Left kidney (tissue), 2 donors: ENCODE measurements around the gene THADA. TPM values are rescaled to one million over a fixed set of nuclear protein-coding genes. Genes with fewer than 3 reads are reported as not detected.

ENCODE experiments used
- DNase-seq: peaks from one replicate; pipeline ENCODE4 v3.0.0-alpha.2; 2013
- polyA plus RNA-seq: library from polyadenylated mRNA; unstranded; fragments of 120-200 nt; gene quantifications from one replicate; pipeline ENCODE4 v1.2.1, GENCODE V29; 2013; ENCODE audit not compliant: insufficient read length

The THADA gene
- polyA plus RNA-seq, 1 donor, result 41.7 TPM

DNA sequence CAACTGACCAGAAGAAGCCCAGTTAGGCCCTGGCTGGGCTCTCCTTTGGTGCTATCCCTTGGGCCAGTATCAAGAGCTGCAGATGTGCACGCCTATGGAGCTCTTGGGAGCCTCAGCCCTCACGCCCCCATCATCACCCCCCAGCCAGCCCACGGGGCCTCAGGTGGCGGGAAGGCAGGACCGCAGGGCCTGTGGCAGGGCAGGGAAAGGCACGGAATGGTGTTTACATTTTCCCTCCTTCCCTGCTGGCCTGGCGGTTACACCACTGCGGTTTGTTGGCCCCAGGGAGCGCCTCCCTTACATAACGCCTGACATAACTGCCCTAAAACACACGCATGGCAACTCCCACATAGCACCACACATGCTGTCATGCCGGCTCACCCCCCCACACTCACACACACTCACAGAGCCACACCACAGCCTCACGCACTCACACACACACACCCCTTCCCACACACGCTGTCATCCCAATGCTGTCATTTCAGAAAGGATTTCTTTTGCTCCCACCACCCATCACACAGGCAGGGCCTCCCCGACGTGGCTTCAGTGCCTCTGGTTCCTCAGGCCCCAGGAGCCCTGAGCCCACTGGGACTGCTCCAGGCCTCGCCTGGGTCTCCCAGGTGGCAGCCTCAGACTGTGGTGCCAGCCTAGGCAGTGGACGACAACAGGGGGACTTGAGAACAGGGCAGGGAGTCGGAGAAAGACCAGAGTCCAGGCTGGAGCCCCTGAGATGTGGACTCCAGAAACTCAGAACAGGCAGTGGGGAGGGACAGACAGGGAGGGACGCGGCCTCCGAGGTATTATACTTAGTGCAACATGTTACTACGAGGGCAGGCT, 385.2 kb downstream of the THADA start:
- DNase-seq, result no peak

DNA sequence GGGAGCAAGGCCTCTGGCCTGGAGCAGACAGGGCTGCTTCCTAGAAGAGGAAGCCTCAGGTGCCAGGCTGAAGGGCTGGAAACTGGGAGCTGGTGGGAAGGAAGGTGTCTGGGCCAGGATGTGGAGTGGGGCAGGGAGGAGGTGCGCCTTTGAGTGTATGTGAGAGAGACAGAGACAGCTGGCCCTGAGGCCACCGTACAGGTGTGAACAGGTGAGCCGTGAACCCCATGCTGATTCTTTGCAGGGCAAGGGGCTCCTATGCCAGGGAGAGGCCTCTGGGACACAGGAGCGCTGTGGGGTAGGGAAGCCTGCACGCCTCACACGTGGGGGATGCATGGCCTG, 385.7 kb downstream of the THADA start:
- DNase-seq, result no peak

DNA sequence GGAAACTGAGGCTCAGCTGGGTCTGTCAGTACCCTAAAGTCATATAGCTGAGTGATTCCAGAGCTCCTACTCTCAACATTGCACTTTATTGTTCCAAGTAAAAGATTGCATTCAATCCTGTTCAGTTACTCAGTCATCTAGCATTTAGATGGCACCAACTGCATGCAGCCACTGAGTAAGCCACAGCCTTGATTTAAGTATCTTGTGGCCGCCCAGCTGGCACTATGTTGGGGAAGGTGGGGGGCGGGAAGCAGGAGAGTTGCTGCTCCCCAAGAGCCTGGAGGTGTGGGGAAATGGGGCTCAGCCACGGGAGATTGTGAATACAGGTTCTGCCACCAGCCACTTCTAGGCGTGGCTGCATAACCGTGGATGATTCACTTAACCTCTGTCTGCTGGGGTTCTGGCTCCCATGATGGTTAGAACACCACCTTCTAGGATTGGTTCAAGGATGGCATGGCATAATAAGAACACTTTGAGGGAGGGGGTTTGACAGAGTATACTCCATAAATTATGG, 386.6 kb downstream of the THADA start:
- no peak for DNase-seq

DNA sequence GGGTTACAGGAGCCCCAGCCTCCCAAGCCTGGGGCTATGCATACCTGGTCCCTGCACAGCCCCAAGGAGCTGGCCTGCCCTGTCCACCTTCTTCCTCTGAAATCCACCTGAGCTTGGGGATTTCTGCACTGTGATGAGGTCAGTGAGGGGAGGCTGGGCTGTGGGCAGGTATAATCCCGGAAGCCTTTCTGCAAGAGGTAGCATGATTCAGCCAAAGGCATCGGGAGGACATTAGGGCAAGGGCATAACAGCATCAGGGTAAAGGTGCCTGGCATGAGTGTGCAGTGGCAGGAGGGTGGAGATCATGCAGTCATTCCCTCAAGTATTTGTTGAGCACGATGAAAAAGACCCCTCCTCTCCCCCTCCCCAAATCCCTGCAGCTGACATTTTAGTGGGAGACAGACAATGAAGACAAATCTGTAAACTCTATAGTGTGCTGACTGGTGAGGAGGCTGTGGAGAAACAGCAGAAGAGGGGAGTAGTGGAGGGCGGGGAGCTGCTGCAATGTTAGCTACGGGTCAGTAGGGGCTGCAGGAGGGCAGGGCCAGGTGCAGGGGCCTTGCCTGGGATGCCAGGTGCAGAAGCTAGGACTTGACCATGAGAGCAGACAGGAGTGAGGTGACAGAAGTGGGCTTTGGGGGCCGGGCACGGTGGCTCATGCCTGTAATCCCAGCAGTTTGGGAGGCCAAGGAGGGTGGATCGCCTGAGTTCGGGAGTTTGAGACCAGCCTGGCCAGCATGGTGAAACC, 388.1 kb downstream of the THADA start:
- DNase-seq, result no peak

DNA sequence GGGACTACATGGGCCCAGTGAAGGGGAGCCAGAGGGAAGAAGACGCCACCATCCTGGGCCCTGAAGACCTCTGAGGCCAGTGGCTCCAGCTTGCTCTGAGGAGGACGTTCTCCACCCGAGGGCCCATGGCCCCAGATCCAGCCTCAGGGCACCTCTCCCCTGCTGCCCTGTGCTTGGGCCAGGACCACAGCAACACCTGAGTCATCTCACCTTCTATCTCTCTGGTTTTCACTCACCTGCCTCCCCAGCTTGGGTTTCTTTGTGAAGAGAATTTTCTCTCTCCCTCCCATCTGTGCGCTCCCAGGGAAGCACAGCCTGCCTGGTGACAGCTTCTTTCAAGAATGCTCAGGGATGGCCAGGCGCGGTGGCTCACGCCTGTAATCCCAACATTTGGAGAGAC, 389.2 kb downstream of the THADA start:
- no peak for DNase-seq

DNA sequence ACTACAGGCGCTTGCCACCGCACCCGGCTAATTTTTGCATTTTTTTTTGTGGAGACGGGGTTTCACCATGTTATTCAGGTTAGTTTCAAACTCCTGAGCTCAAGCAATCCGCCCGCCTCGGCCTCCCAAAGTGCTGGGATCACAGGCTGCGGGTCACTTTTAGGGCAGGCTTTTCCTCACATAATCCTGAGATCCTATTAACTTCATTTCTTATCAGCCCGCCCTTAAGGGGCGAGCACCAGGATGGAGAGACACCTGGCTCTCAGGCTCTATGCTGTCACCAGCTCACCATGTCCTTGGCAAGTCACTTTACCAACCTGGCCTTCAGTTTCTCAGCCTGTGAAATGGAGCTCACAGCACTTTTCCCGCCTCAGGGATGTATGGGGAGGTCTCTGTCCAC, 392.5 kb downstream of the THADA start:
- DNase-seq, result no peak

DNA sequence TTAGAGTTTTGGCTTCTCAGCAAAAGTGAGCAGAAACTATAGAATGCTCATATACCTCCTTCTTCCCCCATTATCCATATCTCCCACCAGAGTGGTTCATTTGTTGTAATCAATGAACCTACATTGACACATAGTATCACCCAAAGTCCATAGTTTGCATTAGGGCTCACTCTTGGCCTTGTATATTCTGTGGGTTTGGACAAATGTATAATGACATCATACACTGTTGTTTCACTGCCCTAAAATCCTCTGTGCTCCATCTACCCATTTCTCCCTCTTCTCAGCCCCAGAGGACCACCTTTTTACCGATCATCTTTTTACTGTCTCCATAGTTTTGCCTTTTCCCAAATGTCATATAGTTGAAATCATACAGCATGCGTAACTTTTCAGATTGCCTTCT, 393.5 kb downstream of the THADA start:
- DNase-seq, result no peak

DNA sequence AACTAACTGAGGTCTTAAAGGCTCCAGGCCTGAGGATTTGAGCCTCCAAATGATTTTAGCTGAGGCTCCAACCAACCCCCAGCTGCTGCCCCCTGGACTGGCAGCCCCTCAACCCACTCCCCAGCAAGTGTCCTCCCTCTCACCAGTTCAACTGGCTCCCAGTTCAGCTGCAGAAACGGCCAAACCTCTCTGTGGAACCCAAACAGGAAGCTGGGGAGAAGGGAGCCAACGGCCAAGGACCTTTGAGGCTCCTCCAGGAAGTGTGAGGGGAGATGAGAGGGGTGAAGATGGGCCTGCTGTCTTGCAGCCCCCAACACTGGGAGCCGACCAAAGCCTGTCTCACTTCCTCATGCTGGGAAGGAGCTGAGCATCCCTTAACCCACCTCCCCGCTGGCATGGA, 394.3 kb downstream of the THADA start:
- no peak for DNase-seq

DNA sequence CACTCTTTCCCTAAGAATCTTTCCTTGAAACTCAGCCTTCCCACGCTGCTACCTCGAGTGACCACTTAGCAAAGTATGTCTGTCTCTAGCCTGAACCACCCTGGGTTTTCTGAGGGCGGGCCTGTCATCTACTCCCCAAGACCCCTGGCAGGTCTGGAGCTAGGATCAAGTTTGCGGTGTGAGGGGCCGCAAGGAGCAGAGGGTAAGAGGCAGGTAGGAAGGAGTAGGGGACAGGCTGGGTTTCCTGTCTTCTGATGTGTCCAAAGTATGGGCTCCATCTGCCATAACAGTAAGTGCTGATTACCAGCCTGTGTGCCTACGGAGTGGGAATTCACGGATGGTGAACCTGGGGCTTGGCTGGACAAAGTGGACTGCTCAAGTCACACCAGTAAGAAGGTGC, 394.8 kb downstream of the THADA start:
- DNase-seq, result no peak

DNA sequence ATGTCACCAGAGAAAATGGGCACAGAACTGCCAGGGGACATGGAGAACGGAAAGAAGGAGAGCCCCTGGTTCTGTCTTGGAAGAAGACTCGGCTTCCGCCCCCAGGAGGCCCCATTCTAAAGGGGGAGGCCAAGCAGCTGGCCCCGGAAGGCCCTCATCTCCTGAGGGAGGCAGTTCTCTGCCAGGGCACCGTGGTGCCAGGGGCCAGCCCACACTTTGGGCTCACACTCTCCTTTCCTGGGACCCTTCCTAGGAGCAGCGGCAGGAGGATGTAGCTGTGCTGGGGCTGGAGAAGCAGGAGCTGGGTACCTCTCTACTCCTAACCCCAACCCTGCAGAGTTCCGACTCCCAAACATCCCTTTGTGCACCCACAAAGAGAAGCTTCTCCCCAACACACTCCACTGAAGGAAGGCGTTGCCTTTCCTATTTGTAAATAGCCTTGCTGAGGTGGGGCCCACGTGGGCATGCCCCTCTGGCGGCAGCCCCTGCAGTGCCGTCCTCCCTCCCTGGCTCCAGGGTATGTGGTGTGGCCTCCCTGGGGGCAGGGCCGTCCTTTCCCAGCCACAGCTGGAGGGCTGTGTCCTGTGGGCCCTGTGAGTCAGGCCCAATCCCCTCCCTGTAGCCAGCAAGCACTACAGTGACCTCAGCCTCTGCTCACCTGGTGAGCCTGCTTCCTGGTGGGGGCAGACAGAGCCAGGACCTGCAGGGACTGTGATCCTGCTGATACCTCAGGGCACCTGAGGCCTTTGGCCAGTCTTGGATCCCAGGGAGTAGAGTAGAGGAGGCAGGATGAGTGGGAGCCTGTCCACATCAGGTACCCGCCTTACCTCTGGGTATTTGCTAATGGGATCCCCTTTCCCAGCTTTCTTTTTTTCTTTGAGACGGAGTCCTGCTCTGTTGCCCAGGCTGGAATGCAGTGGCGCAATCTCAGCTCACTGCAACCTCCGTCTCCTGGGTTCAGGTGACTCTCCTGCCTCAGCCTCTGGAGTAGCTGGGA, 396.0 kb downstream of the THADA start:
- no peak for DNase-seq

DNA sequence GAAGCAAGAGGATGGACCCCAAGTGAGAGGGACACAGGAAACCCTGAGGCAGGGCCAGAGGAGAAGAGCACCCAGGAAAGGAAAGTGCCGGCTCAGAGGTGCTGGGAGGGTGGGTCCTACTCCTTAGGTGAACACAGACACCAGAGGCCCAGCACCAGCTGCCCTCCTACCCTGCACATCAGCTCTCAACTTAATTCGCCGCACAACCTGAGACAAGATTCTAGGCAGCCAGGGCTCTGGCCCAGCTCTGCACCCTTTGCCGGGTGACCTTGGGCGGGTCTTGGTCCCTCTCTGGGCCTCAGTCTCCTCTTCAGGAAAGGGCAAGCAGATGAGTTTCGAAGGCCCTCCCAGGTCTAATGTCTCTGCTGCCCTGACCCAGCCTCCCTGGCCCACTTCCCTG, 397.6 kb downstream of the THADA start:
- no peak for DNase-seq

DNA sequence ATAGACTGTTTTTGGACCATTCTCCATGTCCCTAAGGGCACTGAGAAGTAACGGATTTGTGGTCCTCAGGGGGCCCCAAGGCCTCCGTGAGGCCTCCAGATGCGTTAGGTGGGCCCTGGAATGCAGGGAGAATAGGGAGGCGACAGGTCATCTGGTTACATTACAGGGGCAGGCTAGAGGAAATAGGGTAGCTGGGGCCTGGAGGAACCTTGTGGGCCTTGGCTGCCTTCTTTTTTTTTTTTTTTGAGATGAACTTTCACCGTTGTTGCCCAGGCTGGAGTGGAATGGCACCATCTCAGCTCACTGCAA, 398.3 kb downstream of the THADA start:
- DNase-seq, result no peak

DNA sequence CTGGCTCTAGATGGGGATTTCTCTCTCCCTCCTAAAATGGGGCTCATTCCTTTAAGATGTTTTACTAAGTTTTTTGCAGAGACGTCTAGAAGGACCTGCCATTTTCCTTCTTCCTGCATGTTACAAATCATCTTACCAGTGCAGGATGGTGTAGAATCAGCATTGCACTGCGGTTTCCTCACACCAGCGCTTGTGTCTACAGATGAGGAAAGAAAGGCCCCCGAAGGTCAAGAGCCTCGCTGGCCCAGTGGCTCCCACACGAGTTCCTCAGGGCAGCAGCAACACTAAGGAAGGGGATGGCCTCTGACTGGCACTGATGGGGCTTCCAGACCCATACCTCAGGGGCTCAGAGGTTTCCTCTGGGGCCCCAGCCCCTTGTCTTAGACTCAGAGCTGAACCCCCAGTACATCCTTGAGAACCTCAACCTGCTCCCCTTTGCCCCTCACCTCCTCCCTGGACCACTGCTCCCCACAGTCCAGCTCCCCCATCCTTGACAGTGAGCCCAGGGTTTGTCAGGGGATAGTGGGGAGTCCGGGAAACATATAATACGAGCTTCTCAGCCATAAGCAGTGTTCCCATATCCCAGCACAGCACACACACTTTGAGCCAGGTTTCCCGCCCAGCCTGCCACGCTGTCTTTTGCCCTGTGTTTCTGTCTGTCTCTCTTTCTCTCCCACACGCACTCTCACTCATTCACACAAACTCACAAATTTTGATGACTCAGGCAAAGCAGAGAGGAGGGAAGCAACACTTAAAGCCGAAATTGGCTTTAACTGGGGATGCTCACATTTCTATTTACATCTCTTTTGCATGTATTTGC, 398.9 kb downstream of the THADA start:
- no peak for DNase-seq

DNA sequence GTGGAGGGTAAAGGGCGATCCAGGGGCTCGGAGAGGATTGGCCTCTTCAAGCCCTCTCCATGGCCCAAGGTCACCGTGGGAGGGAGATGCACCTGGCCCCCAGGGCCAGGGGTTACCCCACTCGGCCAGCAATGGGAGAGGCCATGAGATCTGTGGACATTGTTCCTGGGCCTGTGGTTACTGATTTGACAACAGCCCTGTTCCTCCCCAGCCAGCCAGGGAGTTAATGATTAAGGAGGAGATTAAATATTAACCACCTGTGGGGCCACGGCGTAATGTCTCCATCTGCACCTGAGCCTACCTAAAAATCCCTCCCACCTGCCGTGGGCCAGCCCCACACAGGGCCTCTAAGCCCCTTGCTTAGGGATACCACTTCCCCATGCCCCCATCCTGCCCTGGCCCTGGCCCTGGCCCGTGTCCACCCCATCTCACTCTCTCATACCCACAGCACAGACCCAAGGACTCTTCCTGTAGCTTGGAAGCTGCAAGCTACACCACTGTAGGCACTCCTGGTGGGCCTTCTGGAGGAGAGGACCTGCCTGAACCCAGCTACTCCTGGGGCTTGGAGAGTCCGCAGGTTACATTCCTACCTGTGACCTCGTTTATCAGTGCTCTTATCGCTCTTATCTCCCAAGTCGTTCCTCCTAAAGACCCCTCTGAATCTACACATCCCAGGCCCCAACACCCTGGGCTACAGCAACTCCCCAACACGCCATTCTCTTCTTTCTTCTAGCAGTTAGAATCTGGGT, 401.5 kb downstream of the THADA start:
- peak; percentile 79 for DNase-seq

DNA sequence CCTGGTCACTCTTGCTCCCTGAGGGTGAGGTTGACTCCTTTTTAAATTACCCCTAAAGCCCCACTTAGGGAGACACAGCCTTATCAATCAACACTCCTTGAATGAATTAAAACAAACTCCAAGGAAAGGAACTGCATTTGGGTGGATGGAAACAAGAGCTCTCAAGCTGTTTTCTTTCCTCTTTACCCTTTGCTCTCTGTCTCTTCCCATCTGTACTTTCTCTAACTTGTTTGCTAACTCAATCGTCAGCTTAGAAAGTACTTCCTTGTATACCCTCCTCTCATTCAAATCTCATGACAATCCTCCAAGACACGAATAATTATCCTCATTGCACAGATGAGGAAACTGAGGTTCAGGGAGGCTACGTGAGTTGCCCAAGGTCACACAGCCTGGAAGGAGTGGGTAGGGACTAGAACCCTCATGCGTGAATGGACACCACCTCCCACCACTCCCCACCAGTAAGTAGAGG, 402.2 kb downstream of the THADA start:
- DNase-seq, result no peak

DNA sequence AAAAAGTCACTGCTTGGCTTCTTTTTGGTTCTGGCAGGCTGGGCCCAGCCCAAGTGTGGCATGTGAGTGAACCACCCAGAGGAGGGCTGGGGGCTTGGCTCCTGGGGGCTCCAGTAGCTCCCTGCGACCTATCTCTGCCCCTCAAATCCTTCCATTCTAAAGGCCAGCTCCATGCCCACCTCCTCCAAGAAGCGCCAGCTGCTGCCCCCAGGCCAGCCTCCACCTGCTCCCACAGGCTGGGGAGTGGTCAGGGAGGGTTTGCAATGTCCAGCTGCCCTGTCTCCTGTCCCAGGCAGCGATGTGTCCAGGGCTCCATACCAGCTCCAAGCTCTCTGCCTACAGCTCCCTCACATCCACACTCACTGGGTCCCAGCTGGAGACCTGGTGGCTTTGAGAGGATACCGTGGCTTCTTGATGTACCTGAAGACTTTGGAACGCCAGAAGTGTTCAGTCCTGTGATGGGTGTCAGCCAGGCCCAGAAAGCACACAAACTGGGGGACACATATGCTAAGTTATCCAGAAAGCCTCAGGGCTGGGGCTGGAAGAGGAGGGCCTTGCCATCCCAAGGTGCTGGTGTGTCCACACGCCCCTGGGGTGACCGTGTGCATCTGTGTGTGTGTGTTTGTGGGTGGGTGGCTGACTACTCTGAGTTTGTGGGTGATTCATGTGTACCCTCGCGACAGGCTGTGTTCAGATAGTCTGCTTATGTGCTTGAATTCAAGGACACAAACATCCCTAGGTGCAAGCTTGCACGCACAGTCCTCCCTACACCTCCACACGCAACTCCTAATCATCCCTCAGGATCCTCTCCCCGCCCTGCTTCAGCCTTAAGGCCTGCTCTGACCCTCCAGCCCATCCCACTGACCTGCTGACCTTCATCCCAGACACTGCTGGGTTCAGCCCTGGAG, 402.8 kb downstream of the THADA start:
- DNase-seq, result no peak

DNA sequence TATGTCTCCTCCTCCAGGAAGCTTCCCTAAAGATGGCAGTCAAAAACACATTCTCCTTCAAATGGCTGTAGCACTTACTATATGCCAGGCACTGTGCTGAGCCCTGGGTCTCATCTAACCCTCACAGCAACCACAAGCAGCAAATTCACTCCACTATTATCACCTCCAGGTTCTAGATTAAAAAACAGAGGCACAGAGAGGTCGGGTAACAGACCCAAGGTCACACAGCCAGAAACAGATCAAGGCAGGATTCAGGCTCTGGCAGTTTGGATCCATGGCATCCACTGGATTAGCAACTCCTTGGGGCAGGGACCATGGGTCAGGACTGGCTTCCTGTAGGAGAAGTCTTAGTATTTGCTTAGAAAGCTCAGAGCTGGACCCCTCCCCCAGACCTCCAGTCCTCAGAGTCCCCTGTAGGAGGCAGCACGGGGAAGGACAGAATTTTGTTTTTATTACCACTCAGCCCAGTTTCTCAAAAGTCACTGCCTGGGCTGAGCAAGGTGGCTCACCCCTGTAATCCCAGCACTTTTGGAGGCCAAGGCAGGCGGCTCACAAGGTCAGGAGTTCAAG, 403.8 kb downstream of the THADA start:
- no peak for DNase-seq

DNA sequence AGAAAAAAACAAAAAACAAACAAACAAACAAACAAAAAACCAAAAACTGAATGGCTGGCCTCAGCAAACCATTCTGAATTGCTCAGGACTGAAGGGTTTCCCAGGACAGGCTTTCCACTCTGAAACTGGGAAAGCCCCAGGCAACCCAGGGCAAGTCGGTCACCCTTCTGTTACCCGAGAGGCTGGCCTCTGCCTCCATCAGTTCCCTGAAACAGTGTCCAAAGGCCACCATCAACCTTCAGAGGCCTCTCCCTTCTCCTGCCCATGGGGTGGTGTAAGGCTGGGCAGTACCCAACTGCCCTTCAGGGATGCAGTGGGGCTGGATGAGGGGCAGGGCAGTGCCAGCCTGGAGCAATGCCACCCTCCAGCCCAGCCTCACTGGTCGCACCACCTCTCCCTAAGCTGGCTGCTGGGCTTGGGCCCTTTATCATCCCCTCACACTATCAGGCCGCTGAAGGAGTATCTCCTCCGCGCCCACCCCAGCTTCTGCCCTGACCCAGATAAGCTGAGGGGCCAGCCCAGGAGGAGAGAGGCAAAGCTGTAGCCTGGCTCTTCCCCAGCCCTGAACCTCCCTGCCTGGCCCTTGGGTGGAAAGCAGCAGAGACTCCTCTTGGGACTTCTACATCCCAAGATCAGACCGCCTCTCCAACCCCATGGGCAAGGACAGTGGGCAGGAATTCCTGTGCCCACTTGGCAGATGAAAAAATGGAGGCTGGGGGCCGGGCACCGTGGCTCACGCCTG, 405.4 kb downstream of the THADA start:
- DNase-seq, result no peak
